ENCODE results near the gene CEP112.

DNA sequence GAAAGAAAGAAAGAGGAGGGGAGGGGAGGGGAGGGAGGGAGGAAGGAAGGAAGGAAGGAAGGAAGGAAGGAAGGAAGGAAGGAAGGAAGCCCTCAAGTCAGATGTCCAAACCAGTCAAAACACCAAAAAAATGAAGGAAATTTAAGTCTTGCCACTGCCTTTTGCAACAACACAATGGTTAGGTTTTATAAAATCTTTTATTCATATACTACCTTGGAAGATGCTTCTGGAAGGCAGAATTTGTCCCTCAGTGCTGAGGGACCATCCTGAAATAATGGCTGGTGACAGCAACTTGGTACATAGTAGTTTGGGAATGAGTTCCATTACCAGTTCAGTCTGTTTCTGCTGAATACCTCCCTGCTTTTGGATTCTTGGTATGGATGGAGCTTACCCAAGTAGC lies 29.4 kb upstream of the CEP112 start:
- TF ChIP-seq, protein P1, sequence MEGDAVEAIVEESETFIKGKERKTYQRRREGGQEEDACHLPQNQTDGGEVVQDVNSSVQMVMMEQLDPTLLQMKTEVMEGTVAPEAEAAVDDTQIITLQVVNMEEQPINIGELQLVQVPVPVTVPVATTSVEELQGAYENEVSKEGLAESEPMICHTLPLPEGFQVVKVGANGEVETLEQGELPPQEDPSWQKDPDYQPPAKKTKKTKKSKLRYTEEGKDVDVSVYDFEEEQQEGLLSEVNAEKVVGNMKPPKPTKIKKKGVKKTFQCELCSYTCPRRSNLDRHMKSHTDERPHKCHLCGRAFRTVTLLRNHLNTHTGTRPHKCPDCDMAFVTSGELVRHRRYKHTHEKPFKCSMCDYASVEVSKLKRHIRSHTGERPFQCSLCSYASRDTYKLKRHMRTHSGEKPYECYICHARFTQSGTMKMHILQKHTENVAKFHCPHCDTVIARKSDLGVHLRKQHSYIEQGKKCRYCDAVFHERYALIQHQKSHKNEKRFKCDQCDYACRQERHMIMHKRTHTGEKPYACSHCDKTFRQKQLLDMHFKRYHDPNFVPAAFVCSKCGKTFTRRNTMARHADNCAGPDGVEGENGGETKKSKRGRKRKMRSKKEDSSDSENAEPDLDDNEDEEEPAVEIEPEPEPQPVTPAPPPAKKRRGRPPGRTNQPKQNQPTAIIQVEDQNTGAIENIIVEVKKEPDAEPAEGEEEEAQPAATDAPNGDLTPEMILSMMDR (optimal IDR thresholded peaks at IDR 0.05 in 1 of 3, IDR thresholded peaks at IDR 0.05 in 1 of 3, conservative IDR thresholded peaks at IDR 0.05 in 1 of 3; ENCODE audit: extremely low read depth in 1 of 3, insufficient read depth in 2 of 3, low read length in 3 of 3), result no peak
- TF ChIP-seq EZH2 (IDR thresholded peaks at IDR 0.05; ENCODE audit: low read length), result no peak

Data from keratinocyte (primary cell).